ENCODE measurements around the gene ELOVL1. TPM values are rescaled to one million over a fixed set of nuclear protein-coding genes. Genes with fewer than 3 reads are reported as not detected.

Gene ELOVL1
- total and polyA plus RNA-seq, 2 of the 13 experiments (the other 11 are each of a cell fraction or from before 2014, with no cell fraction given), result 55.2 to 77.4 TPM

GRCh38 chr1:43349594-43350306 is 18.1 kb downstream of the ELOVL1 start (continued):
- peak; percentile 9; the same call in 1 of the 2 replicates for TF ChIP-seq PAXIP1 (CRISPR knock-in tag; conservative IDR thresholded peaks at IDR 0.05)
- TF ChIP-seq ZBTB4 (CRISPR knock-in tag; IDR thresholded peaks at IDR 0.05; ENCODE audit: borderline replicate concordance), result no peak
- no peak for TF ChIP-seq CENPT (CRISPR knock-in tag; IDR thresholded peaks at IDR 0.05; ENCODE audit: low read depth)
- TF ChIP-seq KMT2A (CRISPR knock-in tag; IDR thresholded peaks at IDR 0.05), result 0 out of 2 replicates have a peak, but pooled peaks have one; percentile 36
- TF ChIP-seq ZNF605 (CRISPR knock-in tag; IDR thresholded peaks at IDR 0.05), result peak; percentile 80
- TF ChIP-seq SMARCE1 (IDR thresholded peaks at IDR 0.05; ENCODE audit: borderline replicate concordance), result no peak
